ENCODE data around the gene WAS.

- TF ChIP-seq POLR2A (IDR thresholded peaks at IDR 0.05), result no peak
- TF ChIP-seq CTCF (IDR thresholded peaks at IDR 0.05), result no peak
These were observed 17.5 kb downstream of the WAS start for GRCh38 chrX:48700951-48701653.
